Right lung (tissue), 5 donors: ENCODE measurements around the gene FAM72C. TPM values are rescaled to one million over a fixed set of nuclear protein-coding genes. Genes with fewer than 3 reads are reported as not detected.
"Not testable (repeated sequence)": the region's sequence is repeated elsewhere in the genome, so short reads cannot be mapped to it uniquely, and the experiment has no call there.

Experiments
- DNase-seq, 2 donors: peaks; one replicate each; pipeline ENCODE4 v3.0.0-alpha.2; 2013
- polyA plus RNA-seq, 5 donors: library from polyadenylated mRNA; unstranded; fragments of 120-200 nt; gene quantifications; one replicate each; pipeline versions ENCODE4 v1.2.1 to v1.2.3, GENCODE V29; 2013; ENCODE audit warnings: inconsistent platforms in 1 of 5, low replicate concordance in 1 of 5; ENCODE audit not compliant: insufficient read length in 5 of 5, insufficient read depth in 1 of 5

FAM72C gene
- polyA plus RNA-seq, 5 donors: 0.75 to 3.5 (median 2.9) TPM

DNA sequence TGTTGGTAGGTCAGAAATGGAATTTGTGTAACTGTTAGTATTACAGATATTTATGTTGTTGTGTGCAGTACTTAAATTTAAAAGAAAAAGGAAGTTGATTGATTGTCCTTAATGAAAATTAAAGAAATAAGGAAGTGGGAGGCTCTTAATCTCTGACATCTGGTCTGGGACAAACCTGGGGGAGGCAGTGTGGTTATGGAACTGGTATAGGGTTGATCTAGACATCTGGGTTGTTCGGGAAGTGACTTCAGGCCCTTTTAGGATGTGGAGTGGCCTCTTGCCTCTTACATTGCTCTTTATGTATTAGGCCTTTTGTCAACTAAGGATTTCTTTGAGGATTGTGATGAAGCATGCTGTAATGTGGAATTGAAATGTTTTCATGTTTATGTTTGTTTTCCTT lies 16.1 kb upstream of the FAM72C start:
- not testable (repeated sequence) for DNase-seq

DNA sequence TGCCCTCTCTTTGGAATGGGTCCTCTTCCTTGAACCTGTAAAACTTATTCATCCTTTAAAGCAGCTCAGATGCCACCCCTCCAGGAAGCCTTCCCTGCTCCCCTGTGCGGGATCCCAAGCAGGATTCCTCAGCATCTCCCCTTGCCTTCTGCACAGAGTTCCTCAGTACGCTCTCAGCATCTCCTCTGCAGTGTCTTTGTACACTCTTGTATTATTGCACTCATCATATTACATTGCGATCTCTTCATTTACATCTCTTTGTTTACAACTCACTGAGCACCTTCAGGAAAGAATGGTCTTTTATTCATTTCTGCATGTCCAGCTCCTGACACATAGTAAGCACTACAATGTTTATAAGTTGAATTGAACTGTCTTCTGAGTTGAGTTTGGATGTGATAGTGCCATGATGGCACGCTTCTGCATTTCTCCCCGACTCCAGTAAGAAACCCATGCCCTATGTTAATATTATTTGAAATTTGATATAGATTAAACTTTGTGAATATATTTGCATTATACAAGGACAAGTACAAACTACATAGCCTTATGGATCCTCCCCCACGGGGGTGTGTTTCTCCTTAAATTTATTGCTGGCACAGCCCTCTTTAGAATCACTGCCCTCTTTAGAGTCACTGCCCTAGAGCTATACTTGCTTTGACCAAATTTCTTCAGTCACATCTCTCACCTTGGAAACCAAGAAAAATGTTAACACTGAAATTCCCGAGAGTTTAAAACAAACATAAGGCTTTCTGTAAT lies 13.1 kb upstream of the FAM72C start:
- DNase-seq: not testable (repeated sequence)

DNA sequence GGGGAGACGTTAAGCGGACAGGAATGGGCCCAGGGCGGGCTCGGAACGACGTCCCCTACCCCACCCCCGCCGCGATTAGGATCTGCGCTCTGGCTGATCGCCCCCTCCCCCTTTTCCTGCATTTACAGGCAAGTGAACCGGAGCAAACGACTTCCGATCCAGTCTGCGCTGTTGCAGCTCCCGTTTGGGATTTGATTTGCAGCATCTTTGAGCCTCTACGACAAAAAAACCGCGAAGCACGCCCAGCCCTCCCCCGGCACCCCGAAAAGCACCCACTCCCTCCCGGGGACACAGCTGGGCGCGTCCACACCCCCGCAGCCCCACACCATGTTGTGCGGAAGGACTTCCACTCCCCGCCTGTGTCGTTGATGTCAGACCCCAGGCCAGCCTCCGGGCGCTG lies 2.6 kb upstream of the FAM72C start:
- peak in 1 of 2 donors; percentile 2 for DNase-seq

DNA sequence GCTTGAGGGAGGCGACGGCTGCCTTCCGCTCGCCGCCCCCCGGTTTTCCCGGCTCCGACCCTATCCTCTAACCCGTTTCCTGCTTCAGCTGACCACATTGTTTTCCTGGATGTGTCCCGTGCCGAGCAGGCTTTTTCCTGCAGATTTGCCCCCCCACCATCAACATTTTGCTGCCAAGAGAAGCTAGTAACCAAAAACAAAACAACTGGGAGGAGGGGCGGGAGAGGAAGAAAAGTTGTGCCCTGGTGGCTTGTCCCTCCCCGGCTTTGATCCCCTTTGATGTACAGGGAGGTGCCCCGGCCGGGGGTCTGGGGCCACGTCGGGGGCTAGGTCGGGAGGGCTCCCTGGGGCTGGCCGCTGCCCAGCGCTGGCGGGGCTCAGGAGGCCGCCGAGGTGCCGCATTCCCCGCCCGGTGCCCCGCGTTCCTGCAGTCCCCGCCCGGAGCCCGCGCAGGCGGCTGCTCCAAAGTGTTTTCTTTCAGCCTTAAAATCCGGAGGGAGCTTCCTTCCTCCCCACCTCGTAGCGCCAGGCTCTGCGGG lies 2.2 kb upstream of the FAM72C start:
- not testable (repeated sequence) for DNase-seq

DNA sequence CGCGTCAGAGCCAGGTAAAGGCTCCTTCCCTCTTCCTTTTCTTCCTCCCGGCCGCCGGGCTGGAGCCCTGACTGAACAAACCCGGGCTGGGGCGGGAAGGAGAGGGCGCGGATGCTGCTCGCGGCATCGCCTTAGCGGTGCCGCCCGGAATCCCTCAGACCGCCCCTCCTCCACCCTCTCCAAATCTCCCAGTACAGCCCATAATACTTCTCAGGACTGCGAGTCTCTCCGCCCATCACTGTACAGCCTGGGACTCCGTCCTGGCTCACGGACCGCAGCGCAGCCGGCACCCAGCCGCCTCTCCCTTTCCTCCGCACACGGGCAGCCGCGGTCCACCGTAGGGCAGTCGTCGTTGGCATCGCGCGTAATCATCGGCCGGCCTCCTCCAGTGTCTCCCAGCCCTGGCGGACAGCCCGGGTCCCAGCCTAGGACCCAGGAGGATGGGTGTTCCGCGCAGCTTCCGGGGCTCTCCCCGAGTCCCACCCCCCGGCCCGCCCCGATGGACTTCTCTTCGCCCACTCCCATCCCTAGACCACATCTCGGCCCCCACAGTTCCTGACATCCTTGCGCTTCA lies 1.1 kb upstream of the FAM72C start:
- not testable (repeated sequence) for DNase-seq

DNA sequence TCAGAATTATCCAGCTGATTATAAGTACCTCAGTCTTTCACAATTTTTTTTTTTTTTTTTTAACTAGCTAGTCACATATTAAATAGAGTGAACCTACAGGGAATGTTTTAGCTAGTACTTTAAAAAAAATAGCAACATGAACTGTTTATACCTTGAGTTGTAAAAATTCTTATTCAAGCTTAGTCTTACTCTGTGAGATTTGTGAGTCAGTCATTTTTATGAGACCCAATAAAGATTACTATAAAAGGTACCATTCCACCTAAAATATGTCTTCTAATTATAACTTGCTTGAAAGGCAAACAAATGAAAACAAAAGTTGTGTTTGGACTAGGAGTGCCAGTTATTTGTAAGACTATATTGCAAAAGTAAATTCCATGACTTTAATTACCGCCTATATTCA lies 5.9 kb downstream of the FAM72C start:
- not testable (repeated sequence) for DNase-seq

DNA sequence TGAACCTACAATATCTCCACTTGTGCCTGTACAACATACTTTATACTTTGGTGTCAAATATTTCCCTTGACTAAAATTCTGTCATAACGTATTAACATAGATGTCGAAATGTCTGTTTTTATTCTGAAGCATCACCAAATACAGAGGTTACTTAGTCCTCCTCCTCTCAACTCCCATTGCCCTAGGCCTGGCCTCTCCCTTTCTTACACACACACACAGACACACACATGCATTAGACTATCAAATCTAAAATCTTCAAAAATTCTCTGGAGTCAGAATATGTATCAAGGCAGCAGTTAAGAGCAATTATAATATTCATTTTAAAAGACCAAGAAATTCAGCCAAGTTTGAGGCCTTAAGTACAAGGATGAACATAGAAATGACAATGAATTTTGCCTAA lies 7.5 kb downstream of the FAM72C start:
- not testable (repeated sequence) for DNase-seq

DNA sequence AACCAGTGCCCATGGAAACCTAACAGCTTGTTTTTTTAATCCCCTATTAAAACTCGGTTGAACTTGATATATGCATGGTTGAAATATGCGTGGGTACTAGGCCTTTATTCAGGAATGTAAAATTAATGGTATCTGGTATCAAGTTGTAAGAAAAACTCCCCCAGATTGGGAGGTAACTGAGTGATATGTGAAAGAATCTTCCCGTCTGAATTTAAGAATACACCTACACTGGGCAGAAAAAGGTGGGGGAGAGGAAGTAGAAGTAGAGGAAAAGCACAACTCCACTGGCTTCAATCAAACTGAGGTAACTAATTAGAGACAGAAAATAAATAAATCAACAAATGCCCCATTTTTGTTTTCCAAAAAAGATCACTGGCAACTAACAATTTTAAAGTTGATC lies 15.9 kb downstream of the FAM72C start:
- not testable (repeated sequence) for DNase-seq

DNA sequence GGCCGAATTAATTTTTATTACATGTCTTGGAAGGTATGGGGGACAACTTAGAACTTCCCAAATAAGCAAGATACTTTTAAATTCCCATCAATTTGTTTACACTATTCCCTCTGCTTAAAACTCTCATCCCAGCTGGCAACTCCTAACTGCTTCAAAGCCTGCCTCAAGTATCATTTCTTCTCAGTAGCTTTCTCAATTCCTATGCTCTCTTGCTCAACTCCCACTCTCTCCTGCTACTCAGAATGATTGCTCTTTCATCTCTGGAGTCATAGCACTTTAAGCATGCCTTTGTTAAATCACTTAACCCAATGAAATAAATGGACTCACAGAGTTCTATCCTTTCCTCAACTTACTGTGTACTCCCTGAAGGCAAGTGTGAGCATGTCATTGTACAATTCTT lies 18.9 kb downstream of the FAM72C start:
- not testable (repeated sequence) for DNase-seq

DNA sequence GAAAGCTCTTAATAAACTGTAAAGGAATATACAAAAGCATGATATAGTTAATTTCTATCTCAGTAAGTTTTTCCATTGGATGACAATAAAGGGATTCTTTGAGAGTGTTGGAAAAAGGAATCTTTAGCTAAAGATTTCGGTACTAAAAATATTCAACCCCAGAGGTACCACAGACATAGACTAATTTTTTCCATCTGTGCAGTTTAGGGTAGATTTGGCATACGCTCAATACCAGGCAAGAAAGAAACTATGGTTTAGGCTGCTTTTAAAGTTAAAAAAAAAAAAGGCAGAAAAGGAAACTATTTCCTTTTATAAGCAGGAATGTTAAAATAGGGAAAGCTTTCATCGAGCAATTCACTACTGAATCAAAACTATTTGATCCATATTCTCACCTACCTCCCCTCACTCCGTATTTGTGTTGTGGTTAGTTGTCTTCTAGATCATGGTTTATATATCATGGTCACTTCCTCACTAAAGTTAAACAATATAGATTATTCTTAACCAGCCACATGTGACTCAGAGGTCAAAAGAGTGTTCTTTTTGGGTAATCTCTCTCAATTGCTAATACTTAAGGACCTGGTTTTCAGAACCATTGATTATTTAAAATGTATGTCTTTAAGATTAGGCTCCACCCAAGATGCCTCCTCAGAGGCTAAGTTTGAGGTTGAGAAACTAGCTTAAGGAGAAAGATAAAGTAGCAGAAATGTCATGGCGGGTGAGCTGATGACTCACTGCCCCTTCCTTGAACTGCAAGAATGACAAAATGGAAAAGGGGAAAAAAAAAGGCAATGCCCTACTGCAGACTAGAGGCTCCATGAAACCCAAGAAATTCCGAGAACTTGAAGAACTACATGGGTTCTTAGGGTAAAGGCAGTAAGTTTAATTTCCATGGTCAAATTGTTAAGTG lies 20.0 kb downstream of the FAM72C start:
- DNase-seq: not testable (repeated sequence)

DNA sequence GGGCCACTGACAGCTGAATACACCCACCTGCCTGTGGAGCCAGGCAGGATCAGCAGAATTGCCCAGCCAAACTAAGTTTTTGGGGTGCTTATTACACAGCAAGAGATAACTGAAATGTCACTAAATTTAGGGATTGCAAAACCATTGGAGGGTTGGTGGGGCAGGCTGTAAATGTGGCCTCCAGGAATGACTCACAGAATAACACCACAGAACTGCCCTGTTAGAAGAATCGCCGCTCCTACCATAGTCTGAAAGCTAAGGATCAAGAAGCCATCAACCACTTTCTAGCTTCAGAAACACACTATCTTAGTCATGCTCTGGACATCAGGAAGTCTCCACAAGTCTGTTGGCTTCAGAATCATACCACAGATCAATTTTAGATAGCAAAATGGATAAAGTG lies 24.0 kb downstream of the FAM72C start:
- DNase-seq: not testable (repeated sequence)

DNA sequence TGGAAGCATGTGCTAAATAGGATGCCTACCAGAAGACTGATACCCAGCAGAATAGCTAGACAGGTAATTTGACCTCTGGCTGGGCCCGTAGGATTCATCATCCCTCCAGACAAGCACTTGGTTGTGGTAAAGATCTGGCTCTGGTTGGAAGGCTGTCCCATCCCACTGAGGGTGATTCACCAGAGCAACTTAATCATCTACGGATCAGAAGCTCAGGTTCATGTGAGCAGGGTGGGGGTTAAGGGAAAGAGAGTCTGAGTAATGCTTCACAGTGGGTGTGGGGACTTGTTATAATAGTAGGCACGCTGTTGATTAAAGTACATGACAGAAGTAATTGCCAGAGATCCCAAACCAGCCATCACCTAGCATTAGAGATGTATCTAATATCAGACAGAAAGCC lies 26.5 kb downstream of the FAM72C start:
- DNase-seq: not testable (repeated sequence)

DNA sequence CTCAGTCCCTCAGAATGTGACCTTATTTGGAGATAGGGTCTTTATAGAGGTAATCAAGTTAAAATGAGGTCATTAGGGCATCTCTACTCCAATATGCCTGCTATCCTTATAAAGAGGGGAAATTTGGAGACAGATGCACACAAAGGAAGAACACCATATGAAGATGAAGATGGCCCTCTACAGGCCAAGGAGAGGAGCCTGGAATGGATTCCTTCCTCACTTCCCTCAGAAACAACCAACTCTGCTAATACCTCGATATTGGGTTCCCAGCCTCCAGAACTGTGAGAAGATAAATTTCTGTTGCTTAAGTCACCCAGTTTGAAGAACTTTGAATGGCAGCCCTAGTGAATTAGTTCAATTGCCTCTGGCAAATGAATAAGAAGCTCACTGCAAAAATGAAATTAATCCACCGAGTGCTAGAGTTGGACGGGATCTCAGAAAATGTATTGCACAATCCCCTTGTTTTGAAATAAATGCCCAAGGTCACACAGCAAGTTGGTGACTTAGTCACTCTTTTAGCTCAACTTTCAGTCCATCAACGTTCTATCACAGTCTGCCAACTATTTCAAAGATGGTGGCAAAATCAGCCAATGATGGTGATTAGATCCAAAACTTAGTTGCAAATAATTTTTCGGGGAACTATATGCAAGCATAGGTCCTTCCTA lies 27.1 kb downstream of the FAM72C start:
- DNase-seq: not testable (repeated sequence)

DNA sequence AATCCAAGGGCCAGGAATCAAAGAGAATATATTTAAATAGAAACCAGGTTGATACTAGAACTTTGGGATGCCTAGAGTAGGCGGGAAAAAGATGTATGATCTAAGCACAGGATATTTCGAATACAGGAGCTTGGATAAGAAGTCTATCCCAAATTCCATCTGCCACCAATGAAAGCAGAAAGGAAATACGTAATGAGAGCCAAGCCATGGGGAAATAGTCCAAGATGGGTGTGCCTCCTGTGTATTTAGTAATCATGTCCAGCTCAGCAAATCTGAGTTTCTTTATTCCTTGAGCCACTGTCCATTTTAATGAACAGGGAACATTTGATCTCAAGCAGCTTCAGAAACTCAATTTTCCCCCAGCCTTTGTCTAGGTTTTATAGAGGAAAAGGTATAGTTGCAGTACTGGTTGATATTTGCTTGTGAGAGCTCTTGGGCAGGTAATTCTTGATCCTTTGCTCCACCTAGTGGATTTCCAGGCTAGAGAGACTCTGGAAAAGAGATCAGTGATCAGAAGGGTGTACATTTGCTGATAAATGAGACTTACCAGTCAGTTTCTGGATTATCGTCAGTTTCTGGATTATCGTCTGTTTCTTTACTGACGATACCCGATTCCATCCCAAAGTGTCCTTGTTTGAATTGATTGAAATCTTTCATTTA lies 28.3 kb downstream of the FAM72C start:
- not testable (repeated sequence) for DNase-seq

DNA sequence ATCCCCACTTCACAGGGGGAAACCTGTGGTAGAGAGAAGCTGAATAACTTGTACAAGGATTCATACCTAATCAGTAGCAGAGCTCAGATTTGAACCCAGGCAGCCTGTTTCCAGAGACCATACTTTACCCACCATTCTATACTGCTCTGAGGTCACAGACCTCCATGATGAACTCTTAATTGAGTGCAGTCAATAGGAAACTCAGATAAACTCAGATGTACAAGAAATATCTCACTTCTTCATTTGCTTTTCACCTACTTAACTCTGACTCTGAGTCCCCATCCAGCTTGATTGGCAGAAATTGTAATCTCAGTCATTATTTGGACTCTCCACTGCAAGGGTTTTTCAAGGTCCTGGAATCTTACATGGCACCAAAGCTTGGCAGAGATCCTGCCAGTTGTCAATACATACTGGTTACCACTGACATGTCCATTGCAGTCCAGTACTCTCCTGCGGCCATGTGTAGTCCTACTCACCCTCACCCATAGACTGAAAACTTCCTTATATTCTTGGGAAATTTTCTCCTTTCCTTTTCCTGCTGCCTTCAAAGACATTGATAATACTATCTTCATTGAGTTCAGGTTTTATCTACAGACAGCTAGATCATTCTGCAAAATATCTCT lies 29.4 kb downstream of the FAM72C start:
- not testable (repeated sequence) for DNase-seq

DNA sequence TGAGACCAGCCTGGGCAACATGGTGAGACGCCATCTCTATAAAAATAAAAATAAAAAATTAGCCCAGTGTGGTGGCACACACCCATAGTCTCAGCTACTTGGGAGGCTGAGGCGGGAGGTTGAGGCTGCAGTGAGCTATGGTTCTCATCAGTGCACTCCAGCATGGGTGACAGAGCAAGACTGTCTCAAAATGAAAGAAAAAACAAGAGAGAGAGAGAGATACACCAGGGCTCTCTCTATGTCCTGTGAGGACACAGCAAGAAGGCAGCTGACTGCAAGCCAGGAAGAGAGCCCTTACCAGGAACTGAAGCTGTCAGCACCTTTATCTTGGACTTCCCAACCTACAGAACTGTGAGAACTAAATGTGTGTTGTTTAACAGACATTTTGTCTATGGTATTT lies 32.1 kb downstream of the FAM72C start:
- not testable (repeated sequence) for DNase-seq

DNA sequence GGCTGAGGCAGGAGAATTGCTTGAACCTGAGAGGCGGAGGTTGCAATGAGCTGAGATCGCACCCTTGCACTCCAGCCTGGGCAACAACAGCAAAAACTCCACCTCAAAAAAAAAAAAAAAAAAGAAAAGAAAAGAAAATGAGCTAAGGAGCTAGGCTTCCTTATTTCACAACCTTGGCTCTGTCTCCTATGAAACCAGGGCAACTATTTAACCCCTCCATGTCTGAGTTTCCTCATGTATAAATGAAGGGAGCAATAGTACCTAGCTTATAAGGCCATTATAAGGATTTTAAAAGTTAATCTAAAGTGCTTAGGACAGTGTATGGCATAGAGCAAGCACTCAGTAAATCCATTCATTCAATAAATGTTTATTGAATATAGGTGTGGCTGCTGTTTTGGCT lies 32.9 kb downstream of the FAM72C start:
- not testable (repeated sequence) for DNase-seq

DNA sequence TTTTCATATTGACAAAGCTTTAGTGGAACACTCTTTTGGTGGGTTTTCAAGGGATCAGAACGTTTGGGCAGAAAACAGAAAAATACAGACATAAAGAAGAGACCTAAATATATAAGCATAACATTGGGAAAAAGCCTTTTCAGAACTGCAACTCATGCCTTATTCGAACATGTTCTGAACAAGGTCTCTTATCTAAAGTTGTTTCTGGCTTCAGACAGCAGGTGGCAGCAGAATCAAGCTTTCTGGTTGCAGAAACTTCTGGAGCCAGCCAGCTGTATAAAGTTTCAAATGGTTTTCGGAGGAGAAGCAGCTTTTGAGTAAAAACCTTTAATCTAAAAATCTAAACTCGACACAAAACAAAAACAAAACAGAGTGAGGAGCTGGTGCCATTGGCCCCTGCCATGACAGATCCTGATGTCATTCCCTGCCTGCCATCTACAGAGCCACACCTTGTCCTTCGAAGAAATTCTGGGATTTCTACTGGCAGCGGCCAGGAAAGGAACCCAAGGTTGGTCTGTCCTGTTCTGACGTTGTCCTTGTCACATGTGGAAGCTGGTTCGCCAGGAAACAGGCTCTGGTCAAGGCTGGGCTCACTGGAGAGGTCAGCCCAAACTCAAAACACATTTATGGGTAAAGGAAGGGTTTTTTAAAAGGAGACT lies 35.2 kb downstream of the FAM72C start:
- not testable (repeated sequence) for DNase-seq

DNA sequence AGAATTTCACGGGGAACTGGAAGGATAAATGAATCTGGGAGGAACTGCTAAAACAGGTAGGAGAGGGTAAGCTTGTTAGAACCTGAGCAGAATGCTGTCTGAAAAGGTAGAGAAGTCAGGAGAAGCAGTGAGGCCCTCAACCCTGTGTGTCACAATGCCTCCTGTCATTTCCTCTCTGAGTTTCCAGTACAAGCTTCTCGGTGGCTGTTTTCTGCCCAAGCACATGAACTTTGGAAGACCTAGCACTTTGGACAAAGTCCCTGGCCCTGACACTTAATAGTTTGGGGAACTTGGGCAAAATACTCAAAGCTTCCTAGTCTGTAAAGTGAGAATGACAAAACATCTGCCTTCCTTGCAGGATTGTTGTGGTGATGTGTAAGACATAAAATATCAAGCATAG lies 52.7 kb downstream of the FAM72C start:
- not testable (repeated sequence) for DNase-seq

DNA sequence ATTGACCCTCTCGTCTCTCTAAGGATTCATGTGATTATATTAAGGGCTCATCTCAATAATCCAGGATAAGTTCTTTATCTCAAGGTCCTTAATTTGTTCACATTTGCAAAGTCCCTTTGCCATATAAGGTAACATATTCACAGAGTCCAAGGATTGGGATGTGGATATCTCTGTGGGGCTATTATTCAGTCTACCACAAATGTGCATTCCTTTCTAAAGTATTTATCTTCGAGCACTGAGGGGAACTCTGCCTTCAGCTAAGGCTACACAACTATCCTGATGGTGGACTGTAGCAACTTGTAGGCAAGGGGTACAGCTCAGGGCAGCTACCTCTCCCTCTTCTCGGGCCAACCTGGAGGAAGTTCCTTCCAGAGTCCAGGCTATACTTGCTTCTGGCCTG lies 53.2 kb downstream of the FAM72C start:
- not testable (repeated sequence) for DNase-seq
